Fibroblast of skin of scalp (primary cell): ENCODE results near the gene COL19A1.
A peak's percentile ranks its signal among the peaks of the same experiment; 100 is the strongest.
"Not testable (repeated sequence)": the region's sequence is repeated elsewhere in the genome, so short reads cannot be mapped to it uniquely, and the experiment has no call there.

ENCODE experiments used
- DNase-seq: peaks from one replicate; pipeline ENCODE4 v3.0.0-alpha.2; 2013

COL19A1 gene

GRCh38 chr6:69973763-69974162 is 107.4 kb downstream of the COL19A1 start:
- DNase-seq = no peak

DNA sequence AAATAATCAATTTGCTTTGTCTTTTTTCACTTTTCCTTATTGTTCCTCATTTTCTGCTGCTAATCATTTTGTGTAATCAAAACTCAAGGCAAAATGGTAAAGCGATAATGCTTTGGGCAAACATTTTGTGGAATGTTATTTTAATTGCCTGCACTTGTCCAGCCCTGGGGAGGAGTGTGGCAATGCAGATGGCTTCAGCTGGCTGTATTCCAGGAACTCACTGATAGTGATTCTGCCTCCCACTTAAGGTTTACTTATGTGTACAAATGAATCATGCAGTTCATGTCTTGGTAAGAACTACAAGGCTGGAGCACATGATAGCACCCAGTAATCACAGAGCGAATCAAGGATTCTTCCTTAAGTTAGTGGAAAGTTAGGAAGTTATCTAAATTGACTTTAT is 107.8 kb downstream of the COL19A1 start:
- DNase-seq = no peak

DNA sequence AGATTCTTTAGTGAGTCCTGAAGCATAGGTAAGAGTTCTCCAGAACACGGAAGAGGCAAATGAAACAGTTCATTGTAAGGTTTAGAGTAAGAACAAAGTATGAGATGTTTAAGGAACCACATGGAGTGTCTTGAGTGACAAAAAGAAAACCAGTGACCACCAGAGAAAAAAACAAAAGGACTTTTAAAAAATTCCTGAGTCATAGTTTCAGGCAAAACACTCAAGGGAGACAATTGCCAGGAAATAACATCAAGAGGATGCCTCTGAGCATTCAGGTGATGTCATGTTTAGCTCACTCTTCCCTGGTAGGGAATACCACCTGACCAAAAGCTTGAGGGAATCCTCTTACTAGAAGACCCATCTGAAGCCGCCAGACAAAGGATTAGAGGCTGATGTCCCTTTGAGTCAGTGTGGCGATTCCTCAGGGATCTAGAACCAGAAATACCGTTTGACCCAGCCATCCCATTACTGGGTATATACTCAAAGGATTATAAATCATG is 110.3 kb downstream of the COL19A1 start:
- no peak for DNase-seq

DNA sequence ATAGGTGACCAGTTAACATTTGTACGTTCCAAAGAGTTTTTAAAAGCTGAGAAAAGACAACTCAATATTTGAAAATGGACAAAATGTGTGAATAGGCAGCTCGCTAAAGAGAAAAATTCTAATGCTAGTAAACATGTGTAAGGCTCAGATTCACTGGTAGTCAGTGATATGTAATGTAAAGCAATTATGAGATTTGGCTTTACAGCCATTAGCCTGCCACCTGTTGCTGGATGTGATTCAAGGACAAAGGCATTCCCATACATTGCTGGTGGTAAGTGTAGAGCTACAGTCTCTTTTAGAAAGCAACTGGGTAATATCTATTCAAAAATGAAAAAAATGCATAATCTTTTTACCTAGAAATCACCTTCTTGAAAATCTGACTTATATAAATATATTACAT is 114.3 kb downstream of the COL19A1 start:
- no peak for DNase-seq

DNA sequence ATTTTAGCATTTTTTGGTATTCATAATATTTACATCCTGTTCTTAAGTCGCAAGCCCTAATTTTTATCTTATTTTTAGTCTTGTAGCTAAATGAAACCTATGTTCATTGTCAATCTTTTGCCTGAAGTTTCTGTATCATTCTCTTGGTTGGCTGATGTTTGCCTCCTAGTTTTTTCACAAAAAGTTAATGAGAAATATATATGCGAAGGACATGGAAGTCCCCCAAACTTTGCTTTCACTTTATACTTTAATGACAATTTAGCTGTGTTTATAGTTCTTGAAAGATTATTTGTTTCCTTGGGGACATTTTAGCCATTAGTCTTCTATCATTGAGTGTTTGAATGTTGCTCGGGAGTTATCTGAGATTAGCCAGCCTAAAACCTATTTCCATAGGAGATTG is 118.2 kb downstream of the COL19A1 start:
- DNase-seq = no peak

- DNase-seq = peak; percentile 8
Observed at GRCh38 chr6:69985180-69985579, 118.8 kb downstream of the COL19A1 start.

DNA sequence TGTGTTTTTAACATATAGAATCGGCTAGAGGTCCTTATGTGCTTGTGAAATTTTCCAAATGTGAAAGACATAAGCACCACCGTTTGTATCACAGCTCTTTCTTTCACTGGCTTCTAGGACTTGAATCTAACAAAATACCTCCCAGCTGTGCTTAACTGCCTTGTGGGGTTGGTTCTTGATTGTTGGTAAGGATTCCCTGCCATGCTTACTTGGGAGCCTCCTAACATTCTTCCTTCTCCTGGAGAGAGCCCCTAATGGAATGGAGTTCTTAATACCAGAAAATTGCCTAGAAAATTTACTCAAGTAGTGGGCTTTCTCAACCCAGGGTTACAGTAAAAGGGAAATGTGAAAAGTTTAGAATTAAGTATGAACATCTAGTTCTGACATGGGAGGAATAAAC is 121.2 kb downstream of the COL19A1 start:
- no peak for DNase-seq

DNA sequence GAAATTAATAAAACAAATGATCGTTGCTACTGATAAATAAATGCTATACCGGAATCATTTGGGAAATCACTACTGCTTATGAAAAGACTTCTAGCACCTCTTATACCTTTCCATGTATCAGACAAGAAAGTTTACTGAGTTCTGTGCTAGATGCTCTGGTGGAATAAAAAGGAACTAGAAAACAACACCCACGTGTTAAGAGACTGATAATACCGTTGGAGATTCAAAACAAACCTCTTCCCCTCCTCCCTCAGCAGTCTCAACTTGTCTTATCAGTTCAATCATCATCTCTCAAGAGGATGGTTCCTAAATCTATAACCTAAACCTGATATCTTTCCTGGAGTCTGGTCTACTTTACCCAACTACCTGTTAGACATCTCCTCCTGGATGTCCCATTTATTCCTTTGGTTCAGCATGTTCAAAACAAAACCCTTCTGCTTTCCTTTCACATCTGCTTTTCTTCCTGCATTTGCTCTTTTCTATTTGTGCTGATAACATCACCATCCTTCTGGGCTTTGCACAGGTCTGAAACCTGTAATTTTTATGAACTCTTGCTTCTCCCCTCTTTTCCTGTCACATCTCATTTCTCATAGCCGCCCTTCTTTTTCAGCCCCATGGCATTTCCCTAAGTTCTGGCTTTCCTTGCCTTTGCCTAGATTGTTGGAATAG is 122.2 kb downstream of the COL19A1 start:
- DNase-seq = no peak

DNA sequence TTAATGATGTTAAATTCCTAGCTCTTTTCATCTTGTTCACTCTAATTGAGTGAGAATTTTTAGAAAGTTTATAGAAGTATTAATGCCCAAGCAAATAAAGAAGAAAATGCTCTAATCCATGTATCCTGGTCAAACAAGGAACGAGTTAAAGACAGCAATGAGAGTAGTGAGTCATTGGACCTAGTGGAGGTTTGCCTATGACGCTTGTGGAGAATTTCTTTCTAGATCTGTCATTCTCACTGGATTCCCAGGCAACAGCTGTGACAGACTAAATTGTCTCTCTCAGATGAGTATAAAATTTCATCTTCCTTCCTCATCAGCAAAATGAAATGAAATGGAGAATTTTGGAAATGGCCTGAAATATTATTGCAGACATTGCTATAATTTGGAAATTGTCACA is 127.9 kb downstream of the COL19A1 start:
- no peak for DNase-seq

DNA sequence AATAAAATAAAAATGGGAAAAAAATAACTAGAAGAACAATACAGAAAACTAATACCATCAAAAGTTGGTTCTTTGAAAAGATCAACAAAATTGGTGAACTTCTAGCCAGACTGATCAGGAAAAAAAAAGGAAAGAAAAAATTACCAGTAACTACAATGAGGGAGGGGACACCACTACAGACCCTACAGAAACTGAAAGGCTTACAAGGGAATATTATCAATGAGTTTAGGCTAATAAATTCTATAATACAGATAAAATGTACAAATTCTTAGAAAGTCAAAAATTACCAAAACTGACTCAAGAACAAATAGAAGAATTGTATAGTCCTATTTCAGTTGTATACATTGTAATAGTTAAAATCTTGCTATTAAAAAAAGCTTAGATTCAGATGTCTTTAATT is 141.8 kb downstream of the COL19A1 start:
- DNase-seq = no peak

DNA sequence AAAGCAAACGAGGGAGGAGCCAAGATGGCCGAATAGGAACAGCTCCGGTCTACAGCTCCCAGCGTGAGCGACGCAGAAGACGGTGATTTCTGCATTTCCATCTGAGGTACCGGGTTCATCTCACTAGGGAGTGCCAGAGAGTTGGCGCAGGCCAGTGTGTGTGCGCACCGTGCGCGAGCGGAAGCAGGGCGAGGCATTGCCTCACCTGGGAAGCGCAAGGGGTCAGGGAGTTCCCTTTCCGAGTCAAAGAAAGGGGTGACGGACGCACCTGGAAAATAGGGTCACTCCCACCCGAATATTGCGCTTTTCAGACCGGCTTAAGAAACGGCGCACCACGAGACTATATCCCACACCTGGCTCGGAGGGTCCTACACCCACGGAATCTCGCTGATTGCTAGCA is 144.0 kb downstream of the COL19A1 start:
- DNase-seq = not testable (repeated sequence)

GRCh38 chr6:70023201-70023600 is 156.8 kb downstream of the COL19A1 start:
- not testable (repeated sequence) for DNase-seq

- DNase-seq = no peak
Observed at GRCh38 chr6:70028246-70028645, 161.9 kb downstream of the COL19A1 start.

DNA sequence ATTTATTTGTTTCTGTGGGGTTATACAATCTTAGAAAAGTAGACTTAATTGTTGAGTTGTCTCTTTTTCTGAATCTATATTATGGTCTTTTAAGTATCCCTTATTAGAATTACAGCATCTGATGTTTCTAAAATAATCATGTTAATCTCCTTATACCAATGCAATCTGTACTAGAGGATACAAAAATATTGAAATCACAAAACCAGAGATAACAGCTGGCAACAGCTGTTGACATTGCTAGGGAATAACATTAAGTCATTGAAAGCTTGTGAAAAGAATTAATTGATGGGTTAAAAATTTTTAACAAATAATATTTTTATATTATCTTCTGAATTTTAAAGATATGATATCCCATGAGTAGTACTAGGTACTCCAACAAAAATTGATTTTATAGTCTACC is 162.6 kb downstream of the COL19A1 start:
- DNase-seq = no peak

- DNase-seq = no peak
Observed at GRCh38 chr6:70033781-70034180, 167.4 kb downstream of the COL19A1 start.

- no peak for DNase-seq
Observed at GRCh38 chr6:70037445-70037844, 171.1 kb downstream of the COL19A1 start.

- DNase-seq = no peak
Observed at GRCh38 chr6:70040766-70041165, 174.4 kb downstream of the COL19A1 start.

DNA sequence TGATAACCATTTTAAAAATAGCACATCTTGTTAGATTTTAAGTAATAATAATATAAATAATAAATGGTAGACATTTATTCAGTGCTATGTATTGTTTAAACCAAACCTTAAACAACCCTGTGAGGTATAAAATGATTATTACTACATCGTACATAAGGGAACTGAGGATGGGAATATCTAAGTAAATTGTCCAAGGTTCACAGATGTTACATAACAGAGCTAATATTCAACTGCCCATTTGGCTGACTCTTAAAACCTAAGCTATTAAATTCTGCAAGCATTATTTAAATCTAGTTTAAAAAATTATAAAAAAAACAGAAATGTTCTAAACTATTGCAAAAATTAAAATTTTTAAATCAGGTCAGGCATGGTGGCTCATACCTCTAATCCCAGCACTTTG is 175.1 kb downstream of the COL19A1 start:
- DNase-seq = no peak

DNA sequence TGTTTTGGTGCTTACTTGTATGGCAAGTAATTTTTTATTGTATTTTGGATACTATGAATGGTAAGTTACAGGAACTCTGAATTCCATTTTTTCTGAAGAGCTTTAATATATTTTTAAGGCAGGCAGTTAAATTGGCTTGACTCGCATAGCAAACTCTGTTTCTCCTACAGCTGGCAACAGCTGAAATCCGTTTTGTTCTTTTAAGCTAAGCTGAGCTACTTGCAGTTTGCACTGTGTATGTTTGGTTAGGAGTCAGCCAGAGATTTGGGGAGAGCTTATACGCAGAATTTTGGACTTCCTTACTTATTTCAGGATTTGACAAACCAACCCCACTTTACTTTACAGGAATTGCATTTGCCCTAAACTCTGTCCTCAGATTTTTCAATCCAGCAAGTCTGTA is 179.1 kb downstream of the COL19A1 start:
- no peak for DNase-seq

- no peak for DNase-seq
Observed at GRCh38 chr6:70051197-70052124, 185.1 kb downstream of the COL19A1 start.

DNA sequence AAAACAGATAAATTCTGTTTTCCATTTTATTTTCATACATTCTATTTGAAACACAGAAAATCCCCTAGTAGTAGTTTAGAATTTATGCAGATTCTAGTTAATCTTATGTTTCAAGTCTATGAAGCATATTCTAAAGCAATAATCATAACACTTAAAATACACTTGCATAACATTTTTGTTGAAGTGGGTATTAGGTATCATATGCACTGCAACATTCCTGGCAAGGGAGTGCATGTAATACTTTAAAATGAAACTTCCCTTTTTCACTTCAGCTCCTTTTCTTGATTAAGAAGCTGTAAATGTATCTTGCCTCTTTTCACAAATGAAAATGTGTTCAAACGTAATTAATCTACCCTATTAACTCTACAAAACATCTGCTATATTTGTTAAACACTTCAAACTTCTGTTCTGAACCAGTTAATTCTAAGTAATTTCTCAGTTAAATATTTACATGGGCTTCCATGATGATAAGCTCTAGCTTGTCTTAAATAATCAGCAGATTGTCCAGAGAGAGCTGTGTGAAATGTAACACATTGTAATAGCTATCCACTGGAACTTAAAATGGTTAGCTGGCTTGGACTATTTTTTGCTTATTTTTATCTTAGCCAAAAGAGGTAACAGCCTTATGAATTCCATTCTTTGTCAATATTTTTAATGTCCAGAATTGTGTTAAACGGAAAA is 192.8 kb downstream of the COL19A1 start:
- DNase-seq = no peak

DNA sequence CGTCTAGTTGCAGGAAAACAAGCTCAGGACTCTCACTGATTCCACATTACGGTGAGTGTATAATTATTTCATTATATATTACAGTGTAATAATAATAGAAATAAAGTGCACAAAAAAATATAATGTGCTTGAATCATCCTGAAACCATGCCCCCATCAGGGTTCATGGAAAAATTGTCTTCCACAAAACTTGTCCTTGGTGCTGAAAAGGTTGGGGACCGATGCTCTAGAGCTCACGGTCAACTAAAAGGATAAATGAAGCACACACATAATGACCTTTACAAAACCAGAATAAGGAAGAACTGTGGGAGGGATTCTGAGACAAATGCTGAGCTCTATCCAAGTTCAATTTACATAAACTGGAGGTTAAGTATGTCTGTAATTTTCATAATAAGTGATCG is 194.3 kb downstream of the COL19A1 start:
- no peak for DNase-seq

GRCh38 chr6:70061546-70061945 is 195.2 kb downstream of the COL19A1 start:
- no peak for DNase-seq
